ENCODE measurements around the gene PPM1L.

The PPM1L gene

DNA sequence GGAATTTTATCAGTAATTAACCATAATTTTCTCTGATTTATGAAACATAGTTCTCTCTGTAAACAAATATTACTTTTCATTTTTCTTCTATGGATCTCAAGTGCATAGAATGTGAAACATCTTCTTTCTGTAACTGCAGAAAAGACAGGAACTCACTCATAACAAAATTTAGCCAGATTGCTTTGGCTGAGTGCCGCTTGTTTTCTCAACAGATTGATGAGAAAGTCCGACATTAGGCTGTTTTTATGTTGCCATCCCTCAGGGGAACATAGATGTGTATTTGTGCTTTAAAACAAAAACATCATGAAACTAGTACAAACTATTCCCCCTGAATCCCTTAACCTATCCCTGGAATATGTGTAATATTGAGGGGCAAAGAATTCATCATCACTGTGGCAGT, 194.9 kb downstream of the PPM1L start:
- Histone ChIP-seq H3K9me3 (ENCODE audit: control insufficient read depth in 2 of 2, low read length in 2 of 2) (no peaks in the 10 kb centered on the region), H3K36me3 (ENCODE audit: control insufficient read depth in 2 of 2, insufficient read depth in 2 of 2, low read length in 2 of 2) (no peaks in the 10 kb centered on the region), H3K4me1 (ENCODE audit: control insufficient read depth, insufficient read depth, low read length) (no peaks in the 10 kb centered on the region), H3K4me3 (ENCODE audit: low read length in 2 of 2) (no peak overlapping the region), H3K27me3 (ENCODE audit: control insufficient read depth in 1 of 2, insufficient read depth in 2 of 2, low read length in 2 of 2) (no peaks in the 10 kb centered on the region), H3K27ac (ENCODE audit: low read length) (no peak overlapping the region), H3K9ac (ENCODE audit: low read length in 2 of 2) (no peak overlapping the region)

DNA sequence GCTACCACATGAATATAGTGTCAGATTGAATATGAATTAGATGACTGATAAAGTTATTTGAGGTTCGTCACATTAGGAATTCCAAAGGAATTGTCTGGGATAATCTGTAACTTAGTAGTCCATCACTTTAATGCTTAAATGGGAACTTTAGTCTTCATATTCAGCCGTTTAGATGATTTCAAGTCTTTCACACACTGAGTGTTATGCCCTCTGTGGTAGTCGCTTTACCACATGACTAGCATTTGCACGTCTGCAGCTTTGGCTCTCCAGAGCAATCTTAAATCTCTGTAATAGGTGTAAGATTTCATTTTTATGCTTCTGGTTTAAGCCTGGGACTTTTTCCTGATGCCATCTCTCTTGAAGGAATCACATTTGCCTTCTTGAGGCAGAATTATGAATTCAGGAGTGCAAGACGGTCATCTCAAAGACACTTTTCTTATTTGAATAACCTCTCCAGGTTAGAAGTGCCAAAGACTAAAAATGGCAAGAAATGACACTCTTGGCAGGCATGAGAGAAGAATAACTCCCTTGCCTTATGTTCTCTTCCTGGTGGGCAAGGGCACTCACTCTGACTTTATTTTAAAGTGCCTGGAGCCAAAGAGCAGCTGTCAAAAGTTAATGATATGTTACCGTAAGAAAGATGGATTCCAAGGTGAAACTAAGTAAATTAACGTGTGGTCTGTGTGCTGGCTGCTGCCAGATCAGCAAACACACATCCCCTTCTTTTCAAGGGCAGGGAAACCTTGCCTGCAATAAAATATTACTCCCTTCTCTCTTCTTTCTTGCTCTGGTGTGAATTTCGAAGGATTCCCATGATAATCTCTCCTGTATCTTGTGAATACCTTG, 195.8 kb downstream of the PPM1L start:
- Histone ChIP-seq H3K27me3 (ENCODE audit: control insufficient read depth in 1 of 2, insufficient read depth in 2 of 2, low read length in 2 of 2) (no peaks in the 10 kb centered on the region), H3K27ac (ENCODE audit: low read length) (no peak overlapping the region), H3K9me3 (ENCODE audit: control insufficient read depth in 2 of 2, low read length in 2 of 2) (no peaks in the 10 kb centered on the region), H3K4me1 (ENCODE audit: control insufficient read depth, insufficient read depth, low read length) (no peaks in the 10 kb centered on the region), H3K36me3 (ENCODE audit: control insufficient read depth in 2 of 2, insufficient read depth in 2 of 2, low read length in 2 of 2) (no peaks in the 10 kb centered on the region), H3K9ac (ENCODE audit: low read length in 2 of 2) (no peak overlapping the region), H3K4me3 (ENCODE audit: low read length in 2 of 2) (no peak overlapping the region)

DNA sequence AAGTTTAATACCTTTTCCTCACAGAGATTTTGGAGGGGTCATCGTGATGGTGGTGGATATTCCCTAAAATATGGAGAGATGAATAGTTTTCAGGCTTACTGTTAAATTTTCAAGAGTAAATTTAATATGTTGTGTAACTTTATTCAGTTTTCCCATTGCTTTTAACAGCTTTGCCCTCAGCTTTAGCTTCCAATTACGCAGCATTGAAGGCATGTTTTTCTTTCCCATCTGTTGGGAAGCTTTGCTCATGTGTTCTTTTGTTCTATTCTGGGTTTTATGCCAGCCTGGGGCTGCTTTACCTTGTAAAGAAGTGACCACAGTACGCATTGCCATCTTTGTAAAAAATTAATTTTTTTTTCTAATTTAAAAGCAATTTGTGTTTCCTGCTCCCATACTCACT, 197.7 kb downstream of the PPM1L start:
- H3K4me3 ChIP-seq (ENCODE audit: low read length in 2 of 2) = no peak overlapping the region
- no peaks in the 10 kb centered on the region for H3K36me3 ChIP-seq (ENCODE audit: control insufficient read depth in 2 of 2, insufficient read depth in 2 of 2, low read length in 2 of 2)
- H3K27ac ChIP-seq (ENCODE audit: low read length) = no peak overlapping the region
- no peaks in the 10 kb centered on the region for H3K4me1 ChIP-seq (ENCODE audit: control insufficient read depth, insufficient read depth, low read length)
- H3K9ac ChIP-seq (ENCODE audit: low read length in 2 of 2) = no peak overlapping the region
- no peaks in the 10 kb centered on the region for H3K9me3 ChIP-seq (ENCODE audit: control insufficient read depth in 2 of 2, low read length in 2 of 2)
- H3K27me3 ChIP-seq (ENCODE audit: control insufficient read depth in 1 of 2, insufficient read depth in 2 of 2, low read length in 2 of 2) = no peaks in the 10 kb centered on the region

DNA sequence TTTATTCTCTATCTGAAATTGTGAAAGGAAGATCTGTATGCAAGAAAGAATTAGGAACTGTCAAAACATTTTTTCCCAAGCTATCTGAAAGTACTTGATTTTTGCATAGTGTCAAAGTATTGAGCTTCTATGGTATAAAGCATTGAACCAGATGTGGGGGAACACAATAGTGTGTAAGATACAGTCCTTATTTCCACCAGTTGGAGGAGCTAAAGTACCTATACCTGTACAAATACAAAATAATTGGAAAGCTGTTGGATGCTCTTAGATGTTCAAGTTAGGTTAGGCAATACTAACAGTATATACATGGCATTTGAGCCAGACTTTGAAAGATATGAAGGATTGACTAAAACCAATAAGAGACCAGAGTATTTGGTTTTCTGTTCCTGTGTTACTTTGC, 200.8 kb downstream of the PPM1L start:
- Histone ChIP-seq H3K27me3 (ENCODE audit: control insufficient read depth in 1 of 2, insufficient read depth in 2 of 2, low read length in 2 of 2) (no peaks in the 10 kb centered on the region), H3K27ac (ENCODE audit: low read length) (no peak overlapping the region), H3K9ac (ENCODE audit: low read length in 2 of 2) (no peak overlapping the region), H3K4me1 (ENCODE audit: control insufficient read depth, insufficient read depth, low read length) (no peaks in the 10 kb centered on the region), H3K9me3 (ENCODE audit: control insufficient read depth in 2 of 2, low read length in 2 of 2) (no peaks in the 10 kb centered on the region), H3K36me3 (ENCODE audit: control insufficient read depth in 2 of 2, insufficient read depth in 2 of 2, low read length in 2 of 2) (no peaks in the 10 kb centered on the region), H3K4me3 (ENCODE audit: low read length in 2 of 2) (no peak overlapping the region)

DNA sequence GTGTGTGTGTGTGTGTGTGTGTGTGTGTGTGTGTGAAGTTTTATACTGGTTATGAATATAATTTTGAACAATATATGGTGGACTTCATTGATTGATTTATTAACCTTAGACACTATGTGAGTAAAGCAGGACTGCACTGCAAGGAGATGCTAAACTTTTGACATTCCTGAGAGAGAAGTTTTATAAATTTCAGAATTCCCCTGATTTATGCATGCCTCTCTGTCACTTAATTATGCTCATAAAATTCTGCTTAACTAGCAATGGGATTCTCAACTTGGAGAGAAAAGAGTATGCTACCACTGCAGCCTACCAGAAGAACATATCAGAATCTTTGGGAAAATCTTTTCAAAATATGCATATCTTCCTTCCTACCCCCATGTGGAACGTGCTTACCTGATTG, 204.5 kb downstream of the PPM1L start:
- Histone ChIP-seq H3K27ac (ENCODE audit: low read length) (no peak overlapping the region), H3K36me3 (ENCODE audit: control insufficient read depth in 2 of 2, insufficient read depth in 2 of 2, low read length in 2 of 2) (no peaks in the 10 kb centered on the region), H3K4me3 (ENCODE audit: low read length in 2 of 2) (no peak overlapping the region), H3K4me1 (ENCODE audit: control insufficient read depth, insufficient read depth, low read length) (no peaks in the 10 kb centered on the region), H3K9me3 (ENCODE audit: control insufficient read depth in 2 of 2, low read length in 2 of 2) (no peaks in the 10 kb centered on the region), H3K27me3 (ENCODE audit: control insufficient read depth in 1 of 2, insufficient read depth in 2 of 2, low read length in 2 of 2) (no peaks in the 10 kb centered on the region), H3K9ac (ENCODE audit: low read length in 2 of 2) (no peak overlapping the region)

DNA sequence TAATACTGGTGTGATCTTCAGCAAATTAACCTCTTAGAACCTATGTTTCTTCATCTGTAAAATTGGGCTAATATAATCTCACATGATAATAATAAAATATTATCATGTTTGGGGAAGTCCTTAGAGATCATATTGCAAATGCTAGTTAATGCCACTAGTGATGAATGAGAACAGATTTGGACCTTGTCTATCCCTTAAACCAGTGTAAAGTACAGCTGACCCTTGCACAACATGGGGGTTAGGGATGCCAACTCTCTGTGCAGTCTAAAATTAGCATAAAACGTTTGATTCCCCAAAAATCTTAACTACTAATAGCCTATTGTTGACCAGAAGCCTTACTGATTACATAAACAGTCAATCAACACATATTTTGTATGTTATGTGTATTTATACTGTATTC, 207.9 kb downstream of the PPM1L start:
- H3K4me3 ChIP-seq (ENCODE audit: low read length in 2 of 2) = no peak overlapping the region
- no peak overlapping the region for H3K9ac ChIP-seq (ENCODE audit: low read length in 2 of 2)
- peaks cover 4% of the 10 kb centered on the region for H3K4me1 ChIP-seq (ENCODE audit: control insufficient read depth, insufficient read depth, low read length)

DNA sequence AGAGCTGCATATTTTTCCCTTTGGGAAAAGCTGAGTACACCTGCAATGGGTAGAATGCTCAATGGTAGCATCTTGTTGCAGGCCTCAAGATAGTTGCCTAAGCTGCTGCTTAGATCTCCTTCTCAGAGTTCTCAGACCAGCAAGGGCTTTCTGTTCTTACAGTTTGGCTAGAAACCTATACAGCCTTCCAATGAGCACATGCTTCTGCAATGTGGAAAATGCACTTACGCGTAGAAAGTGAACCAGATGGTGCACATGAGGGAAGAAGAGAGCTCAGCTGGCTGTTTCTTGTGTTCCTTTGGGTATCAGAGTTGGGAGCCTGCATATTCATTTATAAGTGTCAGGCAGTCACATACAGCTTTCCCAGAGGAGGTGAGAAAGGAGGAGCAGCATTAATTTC, 212.7 kb downstream of the PPM1L start:
- no peak overlapping the region for H3K9ac ChIP-seq (ENCODE audit: low read length in 2 of 2)
- no peaks in the 10 kb centered on the region for H3K36me3 ChIP-seq (ENCODE audit: control insufficient read depth in 2 of 2, insufficient read depth in 2 of 2, low read length in 2 of 2)
- H3K4me3 ChIP-seq (ENCODE audit: low read length in 2 of 2) = no peak overlapping the region
- no peak overlapping the region for H3K27ac ChIP-seq (ENCODE audit: low read length)
- H3K4me1 ChIP-seq (ENCODE audit: control insufficient read depth, insufficient read depth, low read length) = peaks cover 4% of the 10 kb centered on the region
- no peaks in the 10 kb centered on the region for H3K9me3 ChIP-seq (ENCODE audit: control insufficient read depth in 2 of 2, low read length in 2 of 2)
- no peaks in the 10 kb centered on the region for H3K27me3 ChIP-seq (ENCODE audit: control insufficient read depth in 1 of 2, insufficient read depth in 2 of 2, low read length in 2 of 2)

More for the DNA sequence above, 207.9 kb downstream of the PPM1L start:
- Histone ChIP-seq H3K27ac (ENCODE audit: low read length) (no peak overlapping the region), H3K36me3 (ENCODE audit: control insufficient read depth in 2 of 2, insufficient read depth in 2 of 2, low read length in 2 of 2) (no peaks in the 10 kb centered on the region), H3K9me3 (ENCODE audit: control insufficient read depth in 2 of 2, low read length in 2 of 2) (no peaks in the 10 kb centered on the region), H3K27me3 (ENCODE audit: control insufficient read depth in 1 of 2, insufficient read depth in 2 of 2, low read length in 2 of 2) (no peaks in the 10 kb centered on the region)

DNA sequence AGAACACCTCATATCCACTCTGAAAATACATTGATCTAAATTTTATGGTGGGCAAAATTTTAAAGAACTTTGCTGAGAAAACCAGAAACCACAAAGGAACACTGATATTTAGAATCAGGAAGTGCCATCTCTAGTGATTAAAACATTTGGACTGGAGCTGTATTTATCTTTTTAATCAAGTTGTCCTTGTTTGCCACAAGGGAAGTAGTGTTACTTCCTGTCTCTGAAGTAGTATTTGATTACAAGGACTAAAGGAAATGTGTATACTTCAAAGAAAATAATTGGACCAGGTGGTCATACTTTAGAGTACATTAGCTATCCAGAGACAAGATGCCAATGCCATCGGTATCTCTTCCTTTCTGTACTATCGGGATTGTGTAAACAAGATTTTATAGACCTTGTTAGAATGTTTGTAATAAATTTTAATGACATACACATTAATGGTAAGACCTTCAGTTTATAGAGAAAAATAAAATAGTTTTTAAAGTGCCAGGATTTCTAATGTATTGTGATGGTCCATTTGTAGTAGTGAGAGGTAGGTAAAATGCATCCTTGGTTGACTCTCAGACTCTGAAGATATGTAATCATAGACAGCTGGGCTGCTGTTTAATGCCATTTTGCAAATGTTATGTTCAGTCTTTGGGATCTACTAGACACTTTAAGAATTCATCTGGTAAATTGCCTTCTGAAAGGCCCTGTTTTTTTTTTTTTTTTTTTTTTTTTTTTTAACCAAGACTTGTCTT, 217.2 kb downstream of the PPM1L start:
- Histone ChIP-seq H3K27ac (ENCODE audit: low read length) (no peak overlapping the region), H3K4me1 (ENCODE audit: control insufficient read depth, insufficient read depth, low read length) (peaks cover 4% of the 10 kb centered on the region), H3K4me3 (ENCODE audit: low read length in 2 of 2) (no peak overlapping the region), H3K36me3 (ENCODE audit: control insufficient read depth in 2 of 2, insufficient read depth in 2 of 2, low read length in 2 of 2) (no peaks in the 10 kb centered on the region), H3K9me3 (ENCODE audit: control insufficient read depth in 2 of 2, low read length in 2 of 2) (no peaks in the 10 kb centered on the region), H3K9ac (ENCODE audit: low read length in 2 of 2) (no peak overlapping the region), H3K27me3 (ENCODE audit: control insufficient read depth in 1 of 2, insufficient read depth in 2 of 2, low read length in 2 of 2) (no peaks in the 10 kb centered on the region)

DNA sequence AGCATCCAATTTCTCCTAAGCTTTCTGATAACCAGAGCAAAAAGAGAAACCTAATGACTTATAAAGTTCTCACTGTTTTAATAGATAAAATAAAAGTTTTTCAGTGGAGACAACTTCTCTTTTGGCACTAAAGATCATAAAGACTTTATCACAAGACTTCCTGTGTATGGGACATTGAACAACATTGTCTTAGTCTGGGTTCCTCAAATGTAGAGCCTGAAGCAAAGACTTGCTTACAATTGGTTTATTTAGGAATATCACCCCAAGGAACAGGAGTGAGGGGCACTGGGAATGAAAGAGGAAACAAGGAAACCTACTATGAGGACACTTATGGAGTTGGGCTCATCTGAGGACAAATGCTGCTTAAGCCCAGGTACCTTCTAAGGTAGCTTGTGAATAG, 221.7 kb downstream of the PPM1L start:
- no peak overlapping the region for H3K27ac ChIP-seq (ENCODE audit: low read length)
- no peaks in the 10 kb centered on the region for H3K9me3 ChIP-seq (ENCODE audit: control insufficient read depth in 2 of 2, low read length in 2 of 2)
- no peaks in the 10 kb centered on the region for H3K4me1 ChIP-seq (ENCODE audit: control insufficient read depth, insufficient read depth, low read length)
- no peak overlapping the region for H3K9ac ChIP-seq (ENCODE audit: low read length in 2 of 2)
- no peaks in the 10 kb centered on the region for H3K36me3 ChIP-seq (ENCODE audit: control insufficient read depth in 2 of 2, insufficient read depth in 2 of 2, low read length in 2 of 2)
- H3K27me3 ChIP-seq (ENCODE audit: control insufficient read depth in 1 of 2, insufficient read depth in 2 of 2, low read length in 2 of 2) = no peaks in the 10 kb centered on the region
- H3K4me3 ChIP-seq (ENCODE audit: low read length in 2 of 2) = no peak overlapping the region

DNA sequence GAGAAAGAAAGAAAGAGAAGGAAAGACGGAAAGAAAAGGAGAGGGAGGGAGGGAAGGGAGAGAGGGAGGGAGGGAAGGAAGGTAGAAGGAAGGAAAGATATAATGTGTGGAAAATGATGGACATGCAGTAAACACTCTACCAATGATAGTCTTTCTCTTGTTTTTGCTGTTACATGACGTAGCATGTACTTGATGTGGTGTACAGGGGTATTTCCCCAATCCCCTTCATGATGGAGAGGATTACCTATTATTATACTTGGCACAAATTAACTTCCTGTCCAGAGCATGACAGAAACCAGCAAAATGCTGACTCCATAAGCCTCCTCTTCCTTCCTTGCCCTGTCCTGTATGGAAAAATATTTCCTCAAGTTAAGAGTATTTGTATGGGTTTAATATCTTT, 224.7 kb downstream of the PPM1L start:
- H3K9me3 ChIP-seq (ENCODE audit: control insufficient read depth in 2 of 2, low read length in 2 of 2) = no peaks in the 10 kb centered on the region
- no peak overlapping the region for H3K27ac ChIP-seq (ENCODE audit: low read length)
- H3K4me3 ChIP-seq (ENCODE audit: low read length in 2 of 2) = no peak overlapping the region
- H3K27me3 ChIP-seq (ENCODE audit: control insufficient read depth in 1 of 2, insufficient read depth in 2 of 2, low read length in 2 of 2) = no peaks in the 10 kb centered on the region
- no peaks in the 10 kb centered on the region for H3K4me1 ChIP-seq (ENCODE audit: control insufficient read depth, insufficient read depth, low read length)
- no peaks in the 10 kb centered on the region for H3K36me3 ChIP-seq (ENCODE audit: control insufficient read depth in 2 of 2, insufficient read depth in 2 of 2, low read length in 2 of 2)
- H3K9ac ChIP-seq (ENCODE audit: low read length in 2 of 2) = no peak overlapping the region

Measured in stomach smooth muscle (tissue), 2 donors.